H1 (cell line): ENCODE results near the gene SYVN1. TPM values are rescaled to one million over a fixed set of nuclear protein-coding genes. Genes with fewer than 3 reads are reported as not detected.

Experiments used
- FOSL1 ChIP-seq: IDR thresholded peaks from 2 replicates; pipeline ENCODE4 v1.6.1; 2011; ENCODE audit warnings: mild to moderate bottlenecking, low read depth, low read length, moderate library complexity; ENCODE audit not compliant: insufficient read depth
- KDM1A ChIP-seq: fragments of 200-600, 300-600 bp; sonication (generic); IDR thresholded peaks from 2 replicates; pipeline ENCODE4 v1.7.1; 2016; ENCODE audit warnings: mild to moderate bottlenecking, low read length, borderline replicate concordance
- MAX ChIP-seq: IDR thresholded peaks from 2 replicates; pipeline ENCODE4 v1.6.1; 2012; ENCODE audit warnings: inconsistent platforms
- TAF1 ChIP-seq: IDR thresholded peaks from 2 replicates; pipeline ENCODE4 v1.6.1; 2011; ENCODE audit warnings: mild to moderate bottlenecking, low read depth, low read length
- polyA plus RNA-seq, 7 experiments: library from polyadenylated mRNA; depleted of rRNA in 3 of 7; stranded (reverse) in 5 of 7; unstranded in 2 of 7; fragments of >200 nt in 5 of 7; fragments of 200-250 nt in 2 of 7; gene quantifications; 1 replicate in 5 of 7; 2 replicates in 1 of 7; 4 replicates in 1 of 7; pipeline versions ENCODE4 v1.2.1 to v1.2.3, GENCODE V29; 2011 to 2013; ENCODE audit warnings: missing spikeins in 2 of 7, mixed read lengths in 2 of 7
- total RNA-seq: library from RNA; stranded (reverse); fragmentation: NEBNext Ultra II Directional; extraction: Animal tissue kit (Norgen Biotek cat#: 25700); gene quantifications from 2 replicates; pipeline ENCODE4 v1.2.1, GENCODE V29; 2021

SYVN1 gene
- total and polyA plus RNA-seq, 2 of the 8 experiments (the other 6 are each of a cell fraction or from before 2014, with no cell fraction given), result 27.8 to 29.4 TPM

DNA sequence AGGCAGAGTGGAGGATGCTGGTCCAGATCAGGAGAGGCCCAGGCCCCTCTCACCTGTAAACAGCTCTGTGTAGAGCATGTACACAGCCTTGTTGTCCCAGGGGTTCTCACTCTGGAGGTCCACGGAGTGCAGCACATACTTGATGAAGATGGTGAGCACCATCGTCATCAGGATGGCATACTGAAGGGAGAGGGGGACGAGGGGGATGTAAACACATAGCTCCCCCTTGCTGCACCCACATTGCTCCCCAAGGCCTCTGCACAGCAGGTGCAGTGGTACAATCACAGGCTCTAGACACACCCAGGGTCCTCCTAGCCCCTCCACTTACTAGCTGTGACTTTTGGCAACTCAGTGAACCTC, 2.9 kb downstream of the SYVN1 start (continued):
- TF ChIP-seq KDM1A, result no peak
- no peak for TF ChIP-seq TAF1
- no peak for TF ChIP-seq MAX
- no peak for TF ChIP-seq FOSL1
